Measurements from ENCODE around the gene HOXA11. TPM values are rescaled to one million over a fixed set of nuclear protein-coding genes. Genes with fewer than 3 reads are reported as not detected.

The HOXA11 gene
- total RNA-seq, 6 donors from 2014 or later, result not detected

DNA sequence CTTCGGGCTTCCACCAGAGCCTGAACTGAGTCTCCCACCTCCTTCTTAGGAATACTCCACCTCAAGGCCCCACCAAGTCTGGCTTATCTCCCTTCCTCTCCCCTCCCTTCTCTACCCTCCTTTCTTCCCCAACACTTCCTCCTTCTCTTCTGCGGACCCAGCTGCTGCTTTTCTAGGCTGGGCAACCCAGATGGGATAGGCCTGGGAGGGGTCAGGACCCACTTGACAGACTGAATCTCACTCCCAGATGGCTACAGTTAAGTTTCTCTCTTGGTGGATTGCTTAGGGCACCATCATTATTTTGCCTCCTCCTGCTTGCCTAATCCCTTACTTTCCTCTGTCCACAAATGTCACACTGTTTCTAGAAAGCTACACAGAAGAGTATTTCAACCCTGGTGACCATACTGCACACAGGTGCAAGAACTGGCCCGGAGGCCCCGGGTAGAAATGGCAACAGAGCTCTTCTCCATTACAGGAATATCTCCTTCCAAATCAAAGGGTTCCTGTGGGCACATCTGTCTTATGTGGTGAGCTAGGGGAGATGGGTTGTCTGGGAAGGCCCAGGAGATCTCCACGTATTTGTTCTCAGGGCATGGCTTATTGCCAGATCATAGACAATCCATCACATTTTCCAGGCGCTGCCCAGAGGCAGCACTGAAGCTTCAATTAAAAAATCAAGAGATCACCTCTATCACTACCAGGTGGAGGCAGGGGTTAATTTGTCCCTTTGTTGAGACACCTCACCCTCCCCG, 5.1 kb upstream of the HOXA11 start:
- ATAC-seq (ENCODE audit: low FRiP score in 2 of 2) (no peak), DNase-seq (no peak)
- Histone ChIP-seq H3K9me3 (no peaks in the 10 kb centered on the region), H3K4me1 (peaks cover 39 to 44% (median 42%) of the 10 kb centered on the region in 4 donors), H3K36me3 (no peaks in the 10 kb centered on the region), H3K4me3 (no peak overlapping the region), H3K27me3 (peaks cover 3 to 96% (median 66%) of the 10 kb centered on the region in 4 donors), H3K27ac (no peak overlapping the region)
- 39 to 51% methylated on average over 7 of the region's 7 CpGs for WGBS, 2 donors
- TF ChIP-seq POLR2AphosphoS5 (IDR thresholded peaks at IDR 0.05) (no peak), EP300 (IDR thresholded peaks at IDR 0.05) (no peak), POLR2A (IDR thresholded peaks at IDR 0.05) (no peak)
- TF ChIP-seq, protein P1, sequence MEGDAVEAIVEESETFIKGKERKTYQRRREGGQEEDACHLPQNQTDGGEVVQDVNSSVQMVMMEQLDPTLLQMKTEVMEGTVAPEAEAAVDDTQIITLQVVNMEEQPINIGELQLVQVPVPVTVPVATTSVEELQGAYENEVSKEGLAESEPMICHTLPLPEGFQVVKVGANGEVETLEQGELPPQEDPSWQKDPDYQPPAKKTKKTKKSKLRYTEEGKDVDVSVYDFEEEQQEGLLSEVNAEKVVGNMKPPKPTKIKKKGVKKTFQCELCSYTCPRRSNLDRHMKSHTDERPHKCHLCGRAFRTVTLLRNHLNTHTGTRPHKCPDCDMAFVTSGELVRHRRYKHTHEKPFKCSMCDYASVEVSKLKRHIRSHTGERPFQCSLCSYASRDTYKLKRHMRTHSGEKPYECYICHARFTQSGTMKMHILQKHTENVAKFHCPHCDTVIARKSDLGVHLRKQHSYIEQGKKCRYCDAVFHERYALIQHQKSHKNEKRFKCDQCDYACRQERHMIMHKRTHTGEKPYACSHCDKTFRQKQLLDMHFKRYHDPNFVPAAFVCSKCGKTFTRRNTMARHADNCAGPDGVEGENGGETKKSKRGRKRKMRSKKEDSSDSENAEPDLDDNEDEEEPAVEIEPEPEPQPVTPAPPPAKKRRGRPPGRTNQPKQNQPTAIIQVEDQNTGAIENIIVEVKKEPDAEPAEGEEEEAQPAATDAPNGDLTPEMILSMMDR (IDR thresholded peaks at IDR 0.05), result no peak

DNA sequence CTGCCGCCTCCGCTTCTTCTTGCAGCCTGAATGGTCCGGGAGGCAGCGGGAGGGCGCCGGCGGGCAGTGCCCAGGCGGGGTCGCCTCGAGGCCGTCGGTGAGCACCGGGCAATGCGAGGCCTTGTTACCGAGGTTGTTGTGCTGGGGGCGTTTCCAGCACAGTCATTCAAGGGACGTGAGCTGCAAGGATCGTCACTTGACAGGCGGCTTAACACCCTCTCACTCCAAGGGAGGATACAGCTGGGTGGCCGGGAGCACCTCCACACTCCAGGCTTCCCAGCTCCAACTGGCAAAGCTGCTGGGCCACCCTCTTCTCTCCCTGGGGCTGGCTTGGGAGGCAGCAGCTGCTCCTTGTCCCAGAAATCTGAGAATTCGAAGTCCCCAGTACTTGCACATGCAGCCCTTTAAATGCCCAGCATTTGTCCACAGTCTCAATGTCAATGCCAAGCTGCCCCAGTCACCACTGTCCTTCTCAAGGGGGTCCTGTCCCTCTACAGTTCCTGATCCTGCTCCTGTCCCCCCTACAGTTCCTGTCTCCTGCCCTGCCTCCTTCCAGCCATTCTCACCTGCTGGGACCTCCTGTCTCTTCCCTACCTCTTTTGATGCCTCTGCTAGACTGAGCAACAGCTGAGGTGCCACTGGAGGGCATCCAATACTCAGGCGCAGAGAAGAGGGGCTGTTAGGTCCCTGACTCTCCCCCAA, 4.4 kb upstream of the HOXA11 start:
- TF ChIP-seq POLR2AphosphoS5 (IDR thresholded peaks at IDR 0.05) (no peak), POLR2A (IDR thresholded peaks at IDR 0.05) (no peak), EP300 (IDR thresholded peaks at IDR 0.05) (no peak)
- TF ChIP-seq, protein P1 (IDR thresholded peaks at IDR 0.05), result no peak
- H3K9me3 ChIP-seq, result no peaks in the 10 kb centered on the region
- peak in 1 of 2 donors; percentile 74 for DNase-seq
- H3K27me3 ChIP-seq, result peaks cover 3 to 95% (median 69%) of the 10 kb centered on the region in 4 donors
- peak overlapping the region in 2 of 4 donors; percentile 21 to 31 for H3K4me3 ChIP-seq
- WGBS, 2 donors, result 18 to 27% methylated on average over 13 to 15 of the region's 22 CpGs
- no peaks in the 10 kb centered on the region for H3K36me3 ChIP-seq
- H3K4me1 ChIP-seq, result peaks cover 47 to 50% (median 48%) of the 10 kb centered on the region in 4 donors
- no peak for ATAC-seq (ENCODE audit: low FRiP score in 2 of 2)
- no peak overlapping the region for H3K27ac ChIP-seq

DNA sequence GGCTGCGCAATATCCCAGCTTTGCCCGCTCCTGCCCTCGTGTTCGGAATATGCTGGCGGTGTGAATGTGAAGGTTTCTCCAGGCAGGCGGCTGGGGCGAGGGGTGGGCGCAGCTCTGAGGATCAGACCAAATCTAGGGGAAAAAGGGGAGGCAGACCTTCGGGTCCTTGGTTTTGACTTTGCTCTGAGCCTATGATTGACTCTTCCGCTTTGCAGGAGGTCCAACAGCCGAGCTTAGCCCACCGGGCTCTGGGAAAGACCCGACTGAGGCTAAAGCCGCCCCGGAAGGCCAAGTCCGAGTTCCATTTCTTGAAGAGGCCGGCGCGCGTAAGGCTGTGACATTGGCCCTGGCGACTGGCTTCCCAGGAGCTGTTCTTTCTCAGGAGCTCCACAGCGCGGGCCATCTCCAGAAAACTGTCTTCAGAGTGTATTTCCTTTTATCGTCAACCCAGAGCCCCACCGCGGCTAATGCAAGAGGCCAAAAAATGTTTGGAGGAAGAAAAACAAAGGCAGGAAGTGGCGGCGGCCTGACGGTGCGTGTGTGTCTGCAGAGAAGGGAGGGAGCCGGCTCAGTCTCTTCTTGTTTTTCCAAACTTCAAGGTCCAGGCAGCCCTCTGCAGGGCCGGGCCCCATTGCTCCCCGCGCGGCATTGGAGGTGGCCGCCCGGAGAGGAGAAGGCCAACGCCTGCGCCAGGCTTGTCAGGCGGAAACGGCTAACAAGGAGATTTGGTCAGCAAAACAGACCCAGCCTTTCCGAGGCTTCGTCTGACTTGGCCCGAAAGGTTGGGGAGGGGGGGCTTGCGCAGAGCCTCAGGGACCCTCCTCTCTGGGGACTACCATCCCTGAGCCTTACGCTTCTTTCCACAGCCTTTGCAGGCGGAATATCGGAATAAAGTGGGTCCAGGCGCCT, 3.6 kb upstream of the HOXA11 start:
- no peaks in the 10 kb centered on the region for H3K9me3 ChIP-seq
- peak in 1 of 2 donors; percentile 18 for ATAC-seq (ENCODE audit: low FRiP score in 2 of 2)
- peak overlapping the region in 3 of 4 donors; percentile 4 to 31 (median 21) for H3K4me3 ChIP-seq
- TF ChIP-seq POLR2A (IDR thresholded peaks at IDR 0.05), result no peak
- TF ChIP-seq POLR2AphosphoS5 (IDR thresholded peaks at IDR 0.05), result no peak
- peaks cover 3 to 96% (median 71%) of the 10 kb centered on the region in 4 donors for H3K27me3 ChIP-seq
- no peaks in the 10 kb centered on the region for H3K36me3 ChIP-seq
- peaks cover 55 to 58% (median 56%) of the 10 kb centered on the region in 4 donors for H3K4me1 ChIP-seq
- 5 to 6% methylated on average over 34 to 49 of the region's 49 CpGs for WGBS, 2 donors
- peak in 1 of 2 donors; percentile 78 for DNase-seq
- H3K27ac ChIP-seq, result no peak overlapping the region

DNA sequence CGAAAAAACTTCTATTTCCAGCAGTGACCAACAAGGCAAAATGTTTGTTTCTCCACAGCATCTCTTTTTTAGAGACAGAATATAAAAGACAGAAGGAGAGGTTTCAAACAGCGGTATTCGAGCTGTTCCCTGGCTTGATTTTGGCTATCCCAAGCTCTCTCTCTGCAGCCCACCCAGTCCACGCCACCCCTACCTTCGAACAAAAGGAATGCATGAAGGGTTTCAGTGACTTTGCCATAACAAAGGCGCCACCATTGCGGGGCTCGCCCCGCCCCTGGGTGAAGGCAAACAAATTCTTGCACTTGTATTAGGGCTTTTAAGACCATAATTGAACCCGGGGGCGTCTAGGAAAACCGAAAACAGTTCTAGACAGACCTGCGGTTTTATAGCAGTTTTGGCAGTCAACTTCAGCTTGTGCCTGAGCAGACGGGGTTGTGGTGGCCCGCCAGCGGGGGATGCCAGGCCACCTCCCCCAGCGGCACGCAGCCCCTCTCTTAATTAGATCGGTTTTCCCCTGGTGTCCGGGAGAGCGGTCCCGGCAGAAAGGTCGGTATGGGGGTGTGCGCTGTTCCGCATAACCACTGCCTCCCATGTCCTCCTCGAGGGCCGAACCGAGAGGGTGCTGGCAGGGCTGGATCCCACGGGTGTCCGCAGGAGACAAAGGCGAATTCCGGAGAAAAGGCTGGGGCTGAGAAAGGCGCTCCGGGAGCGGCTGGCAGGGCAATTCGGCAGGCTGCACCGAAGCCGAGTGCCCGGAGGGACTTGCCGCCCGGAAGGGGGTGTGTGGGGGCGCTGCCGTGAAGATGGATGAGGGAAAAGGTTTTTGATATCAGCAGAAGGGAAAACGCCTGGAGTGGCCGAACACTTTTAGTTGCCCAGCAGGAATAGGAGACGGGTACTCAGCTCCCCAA, 2.7 kb upstream of the HOXA11 start:
- DNase-seq (peak in 1 of 2 donors; percentile 58), ATAC-seq (ENCODE audit: low FRiP score in 2 of 2) (no peak)
- Histone ChIP-seq H3K4me1 (peaks cover 48 to 60% (median 51%) of the 10 kb centered on the region in 4 donors), H3K27me3 (peaks cover 3 to 96% (median 70%) of the 10 kb centered on the region in 4 donors), H3K27ac (no peak overlapping the region), H3K4me3 (peak overlapping the region in 1 of 4 donors; percentile 21), H3K9me3 (no peaks in the 10 kb centered on the region), H3K36me3 (no peaks in the 10 kb centered on the region)
- TF ChIP-seq, protein P1 (IDR thresholded peaks at IDR 0.05), result no peak
- TF ChIP-seq EP300 (IDR thresholded peaks at IDR 0.05), result no peak
- no peak for TF ChIP-seq POLR2A (IDR thresholded peaks at IDR 0.05)
- TF ChIP-seq POLR2AphosphoS5 (IDR thresholded peaks at IDR 0.05), result no peak
- 8% methylated on average over 39 to 46 of the region's 46 CpGs for WGBS, 2 donors
